Gastroesophageal sphincter (tissue), 3 donors: Measurements from ENCODE around the gene GOLGA8A.

Source experiments
- EP300 ChIP-seq: sonication (generic); formaldehyde crosslinking; IDR thresholded peaks from one replicate; pipeline ENCODE4 v1.6.1; 2017; ENCODE audit warnings: antibody characterized with exemption, mild to moderate bottlenecking
- TF ChIP-seq, protein P1 (sequence below), 4 experiments: fragments of 200-600 bp in 2 of 4; fragments of 450-650 bp in 2 of 4; sonication (generic) in 1 of 4; IDR thresholded peaks; one replicate each; pipeline ENCODE4 v1.5.1; 2017 to 2019; ENCODE audit warnings: antibody characterized with exemption in 4 of 4, mild to moderate bottlenecking in 2 of 4, moderate library complexity in 2 of 4

DNA sequence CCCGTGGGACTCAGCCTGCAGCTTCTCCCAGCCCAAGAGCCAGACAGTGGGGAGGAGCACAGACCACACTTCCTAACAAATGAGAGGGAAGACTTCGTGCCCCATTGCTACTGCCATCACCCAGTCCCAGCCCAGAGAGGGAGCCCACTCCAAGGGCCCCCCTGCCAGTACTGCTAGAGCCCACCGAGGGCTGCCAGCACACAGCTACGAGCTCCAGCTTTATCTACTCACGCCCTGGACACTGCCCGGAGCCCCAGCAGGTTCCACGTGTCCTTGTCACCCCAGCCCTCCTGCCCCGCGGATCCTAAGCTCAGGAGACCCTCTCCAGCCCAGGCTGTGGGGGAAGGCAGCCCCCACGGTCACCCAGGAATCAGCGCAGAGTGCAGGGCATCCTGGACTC is 1.9 kb downstream of the GOLGA8A start:
- no peak for TF ChIP-seq EP300
- TF ChIP-seq, protein P1, sequence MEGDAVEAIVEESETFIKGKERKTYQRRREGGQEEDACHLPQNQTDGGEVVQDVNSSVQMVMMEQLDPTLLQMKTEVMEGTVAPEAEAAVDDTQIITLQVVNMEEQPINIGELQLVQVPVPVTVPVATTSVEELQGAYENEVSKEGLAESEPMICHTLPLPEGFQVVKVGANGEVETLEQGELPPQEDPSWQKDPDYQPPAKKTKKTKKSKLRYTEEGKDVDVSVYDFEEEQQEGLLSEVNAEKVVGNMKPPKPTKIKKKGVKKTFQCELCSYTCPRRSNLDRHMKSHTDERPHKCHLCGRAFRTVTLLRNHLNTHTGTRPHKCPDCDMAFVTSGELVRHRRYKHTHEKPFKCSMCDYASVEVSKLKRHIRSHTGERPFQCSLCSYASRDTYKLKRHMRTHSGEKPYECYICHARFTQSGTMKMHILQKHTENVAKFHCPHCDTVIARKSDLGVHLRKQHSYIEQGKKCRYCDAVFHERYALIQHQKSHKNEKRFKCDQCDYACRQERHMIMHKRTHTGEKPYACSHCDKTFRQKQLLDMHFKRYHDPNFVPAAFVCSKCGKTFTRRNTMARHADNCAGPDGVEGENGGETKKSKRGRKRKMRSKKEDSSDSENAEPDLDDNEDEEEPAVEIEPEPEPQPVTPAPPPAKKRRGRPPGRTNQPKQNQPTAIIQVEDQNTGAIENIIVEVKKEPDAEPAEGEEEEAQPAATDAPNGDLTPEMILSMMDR (IDR thresholded peaks at IDR 0.05), result no peak
